SU-DHL-6 (cell line): ENCODE results near the gene CDC42BPG.
"Not testable (repeated sequence)": the region's sequence is repeated elsewhere in the genome, so short reads cannot be mapped to it uniquely, and the experiment has no call there.

Experiments
- EZH2phosphoT487 ChIP-seq: fragments of 200-600 bp; sonication (generic), shearing (Covaris generic); conservative IDR thresholded peaks from 2 replicates; pipeline ENCODE4 v1.6.1; 2018; ENCODE audit warnings: mild to moderate bottlenecking, antibody characterized with exemption, low read length, moderate library complexity, mixed read lengths
- TF ChIP-seq, protein P1 (sequence below): fragments of 200-600 bp; sonication (generic); IDR thresholded peaks from one replicate; pipeline ENCODE4 v1.5.1; 2017; ENCODE audit warnings: antibody characterized with exemption, mild to moderate bottlenecking, low read length, moderate library complexity; ENCODE audit not compliant: insufficient read depth, poor library complexity, severe bottlenecking

GRCh38 chr11:64815433-64815832 is 29.0 kb downstream of the CDC42BPG start:
- TF ChIP-seq, protein P1, sequence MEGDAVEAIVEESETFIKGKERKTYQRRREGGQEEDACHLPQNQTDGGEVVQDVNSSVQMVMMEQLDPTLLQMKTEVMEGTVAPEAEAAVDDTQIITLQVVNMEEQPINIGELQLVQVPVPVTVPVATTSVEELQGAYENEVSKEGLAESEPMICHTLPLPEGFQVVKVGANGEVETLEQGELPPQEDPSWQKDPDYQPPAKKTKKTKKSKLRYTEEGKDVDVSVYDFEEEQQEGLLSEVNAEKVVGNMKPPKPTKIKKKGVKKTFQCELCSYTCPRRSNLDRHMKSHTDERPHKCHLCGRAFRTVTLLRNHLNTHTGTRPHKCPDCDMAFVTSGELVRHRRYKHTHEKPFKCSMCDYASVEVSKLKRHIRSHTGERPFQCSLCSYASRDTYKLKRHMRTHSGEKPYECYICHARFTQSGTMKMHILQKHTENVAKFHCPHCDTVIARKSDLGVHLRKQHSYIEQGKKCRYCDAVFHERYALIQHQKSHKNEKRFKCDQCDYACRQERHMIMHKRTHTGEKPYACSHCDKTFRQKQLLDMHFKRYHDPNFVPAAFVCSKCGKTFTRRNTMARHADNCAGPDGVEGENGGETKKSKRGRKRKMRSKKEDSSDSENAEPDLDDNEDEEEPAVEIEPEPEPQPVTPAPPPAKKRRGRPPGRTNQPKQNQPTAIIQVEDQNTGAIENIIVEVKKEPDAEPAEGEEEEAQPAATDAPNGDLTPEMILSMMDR = not testable (repeated sequence)
- TF ChIP-seq EZH2phosphoT487 = not testable (repeated sequence)
